ENCODE results near the gene PCDHB2.
"Not testable (repeated sequence)": the region's sequence is repeated elsewhere in the genome, so short reads cannot be mapped to it uniquely, and the experiment has no call there.

PCDHB2 gene

DNA sequence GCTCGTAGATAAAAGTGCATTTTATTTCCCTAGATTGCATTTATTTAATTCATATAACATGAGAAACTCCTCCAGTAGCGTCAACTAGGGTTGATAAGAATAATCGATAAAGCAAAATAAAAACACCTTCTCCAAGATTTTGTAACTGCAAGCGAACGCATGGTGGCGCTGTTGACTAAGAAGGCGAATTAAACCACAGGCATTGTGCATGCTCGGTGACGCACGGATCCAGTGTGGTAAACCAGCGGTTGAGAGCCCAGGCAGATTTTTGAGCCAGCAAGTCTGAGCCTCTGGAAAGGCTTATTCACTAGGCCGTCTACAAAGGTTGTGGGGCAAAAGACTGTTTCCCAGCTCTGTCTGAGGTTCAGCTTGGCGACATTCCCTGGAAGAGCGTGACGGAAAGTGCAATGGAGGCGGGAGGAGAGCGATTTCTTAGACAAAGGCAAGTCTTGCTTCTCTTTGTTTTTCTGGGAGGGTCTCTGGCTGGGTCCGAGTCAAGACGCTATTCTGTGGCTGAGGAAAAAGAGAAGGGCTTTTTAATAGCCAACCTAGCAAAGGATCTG lies 5.9 kb downstream of the PCDHB2 start, which contains the start of gene PCDHB3:
PCDHB3 (plus strand) TSS at position 231 of the 563 bp plus-strand sequence; CDS start at position 408, 177 bp downstream.
- no peak within 1 kb of the TSS for H3K27ac ChIP-seq
- H3K4me3 ChIP-seq = peak within 1 kb of the TSS in 1 of 10 experiments; percentile 24; a peak in 1 of 20 replicates
- H3K9ac ChIP-seq = no peak within 1 kb of the TSS
- no peaks in the 10 kb centered on the region for H3K36me3 ChIP-seq
- H3K4me1 ChIP-seq = no peaks in the 10 kb centered on the region
- TF ChIP-seq Cebpa-rat (IDR thresholded peaks at IDR 0.05) = no peak
- no peaks in the 10 kb centered on the region for H4K20me1 ChIP-seq
- H3K4me2 ChIP-seq = no peak within 1 kb of the TSS
- H3K27me3 ChIP-seq = no peaks in the 10 kb centered on the region
- H3K9me3 ChIP-seq (replicated peaks in 1 of 11) = peaks cover 27 to 46% (median 35%) of the 10 kb centered on the region in 11 experiments; a peak in 21 of 22 replicates

DNA sequence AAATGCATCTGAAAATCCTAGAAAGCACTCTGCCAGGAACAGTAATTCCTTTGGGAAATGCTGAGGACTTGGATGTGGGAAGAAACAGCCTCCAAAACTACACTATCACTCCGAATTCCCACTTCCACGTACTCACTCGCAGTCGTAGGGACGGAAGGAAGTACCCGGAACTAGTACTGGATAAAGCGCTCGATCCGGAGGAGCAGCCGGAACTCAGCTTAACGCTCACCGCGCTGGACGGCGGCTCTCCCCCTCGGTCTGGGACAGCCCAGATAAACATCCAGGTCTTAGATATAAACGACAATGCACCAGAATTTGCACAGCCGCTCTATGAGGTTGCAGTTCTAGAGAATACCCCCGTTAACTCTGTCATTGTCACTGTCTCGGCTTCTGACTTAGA lies 6.6 kb downstream of the PCDHB2 start:
- peaks cover 21 to 39% (median 27%) of the 10 kb centered on the region in 11 experiments; a peak in 21 of 22 replicates for H3K9me3 ChIP-seq (replicated peaks in 1 of 11)
- H4K20me1 ChIP-seq = no peaks in the 10 kb centered on the region
- no peak for TF ChIP-seq Cebpa-rat (IDR thresholded peaks at IDR 0.05)
- no peak overlapping the region for H3K9ac ChIP-seq
- no peak overlapping the region for H3K27ac ChIP-seq
- H3K27me3 ChIP-seq = no peaks in the 10 kb centered on the region
- no peaks in the 10 kb centered on the region for H3K4me1 ChIP-seq
- H3K4me3 ChIP-seq = no peak overlapping the region
- no peak overlapping the region for H3K4me2 ChIP-seq
- no peaks in the 10 kb centered on the region for H3K36me3 ChIP-seq

DNA sequence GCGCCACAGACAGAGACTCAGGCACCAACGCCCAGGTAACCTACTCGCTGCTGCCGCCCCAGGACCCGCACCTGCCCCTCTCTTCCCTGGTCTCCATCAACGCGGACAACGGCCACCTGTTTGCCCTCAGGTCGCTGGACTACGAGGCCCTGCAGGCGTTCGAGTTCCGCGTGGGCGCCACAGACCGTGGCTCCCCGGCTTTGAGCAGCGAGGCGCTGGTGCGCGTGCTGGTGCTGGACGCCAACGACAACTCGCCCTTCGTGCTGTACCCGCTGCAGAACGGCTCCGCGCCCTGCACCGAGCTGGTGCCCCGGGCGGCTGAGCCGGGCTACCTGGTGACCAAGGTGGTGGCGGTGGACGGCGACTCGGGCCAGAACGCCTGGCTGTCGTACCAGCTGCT lies 7.7 kb downstream of the PCDHB2 start:
- H3K9me3 ChIP-seq (replicated peaks in 1 of 11) = peaks cover 21 to 34% (median 27%) of the 10 kb centered on the region in 11 experiments; a peak in 21 of 22 replicates
- H3K4me3 ChIP-seq, H3K36me3 ChIP-seq, H4K20me1 ChIP-seq, H3K9ac ChIP-seq, H3K4me2 ChIP-seq, H3K4me1 ChIP-seq, H3K27ac ChIP-seq, H3K27me3 ChIP-seq: not testable (repeated sequence)

DNA sequence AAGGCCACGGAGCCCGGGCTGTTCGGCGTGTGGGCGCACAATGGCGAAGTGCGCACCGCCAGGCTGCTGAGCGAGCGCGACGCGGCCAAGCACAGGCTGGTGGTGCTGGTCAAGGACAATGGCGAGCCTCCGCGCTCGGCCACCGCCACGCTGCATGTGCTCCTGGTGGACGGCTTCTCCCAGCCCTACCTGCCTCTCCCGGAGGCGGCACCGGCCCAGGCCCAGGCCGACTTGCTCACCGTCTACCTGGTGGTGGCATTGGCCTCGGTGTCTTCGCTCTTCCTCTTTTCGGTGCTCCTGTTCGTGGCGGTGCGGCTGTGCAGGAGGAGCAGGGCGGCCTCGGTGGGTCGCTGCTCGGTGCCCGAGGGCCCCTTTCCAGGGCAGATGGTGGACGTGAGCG lies 8.1 kb downstream of the PCDHB2 start:
- H3K9ac ChIP-seq, H3K4me2 ChIP-seq, H4K20me1 ChIP-seq, H3K27ac ChIP-seq, H3K4me1 ChIP-seq, H3K36me3 ChIP-seq, H3K4me3 ChIP-seq, H3K27me3 ChIP-seq: not testable (repeated sequence)
- peaks cover 21 to 34% (median 27%) of the 10 kb centered on the region in 11 experiments; a peak in 21 of 22 replicates for H3K9me3 ChIP-seq (replicated peaks in 1 of 11)

DNA sequence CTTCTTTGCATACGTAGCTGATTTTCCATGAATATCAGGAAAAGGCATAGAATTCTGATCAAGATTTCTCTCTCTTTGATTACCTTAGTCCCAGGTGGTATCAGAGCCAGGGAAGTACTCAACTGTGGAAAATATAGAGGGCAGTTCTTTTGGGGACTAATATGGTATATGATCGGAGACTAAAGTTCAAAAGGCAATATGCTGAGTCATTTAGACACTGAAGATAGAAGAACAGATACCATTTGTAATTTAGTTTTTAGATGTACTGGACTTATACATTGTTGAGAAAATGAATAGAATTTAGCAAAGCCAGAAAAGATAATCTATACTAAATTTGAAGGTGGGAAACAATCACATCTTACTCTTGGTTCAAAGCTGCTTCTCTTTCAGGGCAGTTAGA lies 10.9 kb downstream of the PCDHB2 start:
- Histone ChIP-seq H4K20me1 (no peaks in the 10 kb centered on the region), H3K4me1 (no peaks in the 10 kb centered on the region), H3K4me2 (no peak overlapping the region), H3K9ac (no peak overlapping the region), H3K36me3 (no peaks in the 10 kb centered on the region), H3K27me3 (no peaks in the 10 kb centered on the region), H3K27ac (no peak overlapping the region), H3K4me3 (no peak overlapping the region), H3K9me3 (replicated peaks in 1 of 11) (peaks cover 19 to 29% (median 22%) of the 10 kb centered on the region in 11 experiments; a peak in 21 of 22 replicates)
- TF ChIP-seq Cebpa-rat (IDR thresholded peaks at IDR 0.05) = no peak

DNA sequence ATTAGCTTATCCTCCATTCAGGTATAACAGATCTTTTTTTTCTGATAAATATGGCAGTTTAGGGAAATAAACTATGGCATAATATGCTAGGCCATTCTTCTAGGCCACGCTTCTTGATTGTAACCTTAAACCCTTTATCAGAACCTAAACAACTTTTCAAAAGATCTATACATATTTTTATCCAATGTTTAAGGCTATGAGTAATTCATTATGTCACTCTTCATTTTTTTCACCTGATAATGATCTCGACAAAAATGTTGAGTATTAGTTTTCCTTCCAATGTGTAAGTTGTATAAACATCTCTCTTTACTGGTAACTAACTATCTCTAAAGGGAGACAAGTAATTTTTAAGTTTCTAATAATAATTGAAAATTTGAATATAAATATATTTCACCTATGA lies 24.8 kb downstream of the PCDHB2 start:
- H3K4me3 ChIP-seq = no peak overlapping the region
- no peak for TF ChIP-seq Cebpa-rat (IDR thresholded peaks at IDR 0.05)
- peaks cover 35 to 48% (median 41%) of the 10 kb centered on the region in 11 experiments for H3K9me3 ChIP-seq (replicated peaks in 1 of 11)

DNA sequence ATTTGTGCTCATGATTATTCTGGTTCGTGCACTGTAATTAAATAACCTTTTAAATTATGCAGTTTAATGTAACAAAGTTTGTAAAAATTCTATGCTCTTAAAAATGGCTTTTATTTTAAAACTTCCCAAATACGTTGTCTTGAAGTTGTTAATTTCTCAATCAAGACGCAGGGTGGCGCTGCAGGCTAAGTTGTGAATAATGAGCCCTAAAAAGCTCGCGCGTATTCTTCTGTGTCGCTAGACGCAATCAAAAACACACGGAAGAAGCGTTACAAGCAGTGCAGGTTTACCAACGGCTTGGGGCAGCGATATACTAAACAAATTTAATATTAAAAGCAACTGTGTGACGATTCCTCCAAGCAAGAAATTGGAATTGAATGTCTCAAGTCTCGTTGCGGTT lies 27.1 kb downstream of the PCDHB2 start, which contains the start of gene PCDHB4:
PCDHB4 (plus strand) TSS at position 256 of the 400 bp plus-strand sequence. CDS start 181 bp downstream, outside the sequence.
- Histone ChIP-seq H3K9ac (no peak within 1 kb of the TSS), H3K4me1 (no peaks in the 10 kb centered on the region), H4K20me1 (no peaks in the 10 kb centered on the region), H3K4me3 (no peak within 1 kb of the TSS), H3K4me2 (no peak within 1 kb of the TSS), H3K36me3 (no peaks in the 10 kb centered on the region), H3K27me3 (no peaks in the 10 kb centered on the region), H3K9me3 (replicated peaks in 1 of 11) (peaks cover 26 to 35% (median 33%) of the 10 kb centered on the region in 11 experiments), H3K27ac (no peak within 1 kb of the TSS)
- no peak for TF ChIP-seq Cebpa-rat (IDR thresholded peaks at IDR 0.05)

More for the DNA sequence above, 24.8 kb downstream of the PCDHB2 start:
- H3K27me3 ChIP-seq = no peaks in the 10 kb centered on the region
- H3K9ac ChIP-seq = no peak overlapping the region
- H3K27ac ChIP-seq = no peak overlapping the region
- H3K4me1 ChIP-seq = no peaks in the 10 kb centered on the region
- H3K4me2 ChIP-seq = no peak overlapping the region
- H4K20me1 ChIP-seq = no peaks in the 10 kb centered on the region
- no peaks in the 10 kb centered on the region for H3K36me3 ChIP-seq

DNA sequence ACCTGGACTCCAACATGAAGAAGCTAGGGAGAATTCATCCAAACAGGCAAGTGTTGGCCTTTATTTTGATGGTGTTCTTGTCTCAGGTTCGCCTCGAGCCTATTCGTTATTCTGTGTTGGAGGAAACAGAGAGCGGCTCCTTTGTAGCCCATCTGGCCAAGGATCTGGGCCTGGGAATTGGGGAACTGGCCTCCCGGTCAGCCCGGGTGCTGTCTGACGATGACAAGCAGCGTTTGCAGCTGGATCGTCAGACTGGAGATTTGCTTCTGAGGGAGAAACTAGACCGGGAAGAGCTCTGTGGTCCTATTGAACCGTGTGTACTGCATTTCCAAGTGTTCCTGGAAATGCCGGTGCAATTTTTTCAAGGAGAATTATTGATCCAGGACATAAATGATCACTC lies 27.6 kb downstream of the PCDHB2 start:
- no peaks in the 10 kb centered on the region for H3K36me3 ChIP-seq
- no peaks in the 10 kb centered on the region for H4K20me1 ChIP-seq
- H3K27ac ChIP-seq = no peak overlapping the region
- TF ChIP-seq Cebpa-rat (IDR thresholded peaks at IDR 0.05) = no peak
- no peak overlapping the region for H3K4me3 ChIP-seq
- peaks cover 21 to 31% (median 29%) of the 10 kb centered on the region in 11 experiments for H3K9me3 ChIP-seq (replicated peaks in 1 of 11)
- H3K4me2 ChIP-seq = no peak overlapping the region
- H3K4me1 ChIP-seq = no peaks in the 10 kb centered on the region
- no peak overlapping the region for H3K9ac ChIP-seq
- H3K27me3 ChIP-seq = no peaks in the 10 kb centered on the region

DNA sequence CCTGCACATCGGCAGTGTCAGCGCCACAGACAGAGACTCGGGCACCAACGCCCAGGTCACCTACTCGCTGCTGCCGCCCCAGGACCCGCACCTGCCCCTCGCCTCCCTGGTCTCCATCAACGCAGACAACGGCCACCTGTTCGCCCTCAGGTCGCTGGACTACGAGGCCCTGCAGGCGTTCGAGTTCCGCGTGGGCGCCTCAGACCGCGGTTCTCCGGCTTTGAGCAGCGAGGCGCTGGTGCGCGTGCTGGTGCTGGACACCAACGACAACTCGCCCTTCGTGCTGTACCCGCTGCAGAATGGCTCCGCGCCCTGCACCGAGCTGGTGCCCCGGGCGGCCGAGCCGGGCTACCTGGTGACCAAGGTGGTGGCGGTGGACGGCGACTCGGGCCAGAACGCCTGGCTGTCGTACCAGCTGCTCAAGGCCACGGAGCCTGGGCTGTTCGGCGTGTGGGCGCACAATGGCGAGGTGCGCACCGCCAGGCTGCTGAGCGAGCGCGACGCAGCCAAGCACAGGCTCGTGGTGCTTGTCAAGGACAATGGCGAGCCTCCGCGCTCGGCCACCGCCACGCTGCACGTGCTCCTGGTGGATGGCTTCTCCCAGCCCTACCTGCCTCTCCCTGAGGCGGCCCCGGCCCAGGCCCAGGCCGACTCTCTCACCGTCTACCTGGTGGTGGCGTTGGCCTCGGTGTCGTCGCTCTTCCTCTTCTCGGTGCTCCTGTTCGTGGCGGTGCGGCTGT lies 29.2 kb downstream of the PCDHB2 start:
- H3K36me3 ChIP-seq, H3K4me1 ChIP-seq, H3K27ac ChIP-seq, H3K27me3 ChIP-seq, H4K20me1 ChIP-seq, H3K4me2 ChIP-seq, H3K4me3 ChIP-seq, H3K9ac ChIP-seq: not testable (repeated sequence)
- H3K9me3 ChIP-seq (replicated peaks in 1 of 11) = peaks cover 20 to 27% (median 25%) of the 10 kb centered on the region in 11 experiments; a peak in 19 of 22 replicates

DNA sequence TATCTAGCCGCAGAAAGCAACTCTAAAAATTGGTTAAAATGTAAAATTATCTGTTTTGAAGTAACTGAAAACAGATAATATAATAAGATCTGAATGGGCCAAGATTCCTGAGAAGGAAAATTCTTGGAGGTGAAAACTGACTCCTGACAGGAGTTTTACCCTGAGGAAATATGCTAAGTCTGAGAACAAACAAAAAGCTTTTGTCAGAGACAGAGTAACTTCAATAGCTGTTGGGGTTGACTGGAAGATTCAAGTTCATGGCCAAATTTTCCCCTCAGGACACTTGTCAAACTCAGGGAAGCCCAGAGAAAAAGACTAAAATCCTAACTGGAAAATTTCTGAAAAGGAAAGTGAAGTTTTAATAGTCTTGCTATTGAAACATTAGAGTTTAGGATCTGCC lies 32.9 kb downstream of the PCDHB2 start:
- TF ChIP-seq Cebpa-rat (IDR thresholded peaks at IDR 0.05) = no peak
- H3K27ac ChIP-seq = no peak overlapping the region

More for the DNA sequence above, 32.9 kb downstream of the PCDHB2 start:
- H3K27me3 ChIP-seq = no peaks in the 10 kb centered on the region
- H3K9me3 ChIP-seq (replicated peaks in 1 of 11) = peaks cover 15 to 24% (median 19%) of the 10 kb centered on the region in 11 experiments; a peak in 19 of 22 replicates
- no peaks in the 10 kb centered on the region for H3K36me3 ChIP-seq
- no peak overlapping the region for H3K9ac ChIP-seq
- no peaks in the 10 kb centered on the region for H4K20me1 ChIP-seq
- no peak overlapping the region for H3K4me3 ChIP-seq
- no peaks in the 10 kb centered on the region for H3K4me1 ChIP-seq
- H3K4me2 ChIP-seq = no peak overlapping the region

Data from BLaER1 treated with 17β-estradiol and CSF1 and Interleukin-3, amounts not matched to agents 10 nM and 100 nM (cell line).